HG03135 (cell line): ENCODE data around the gene DCBLD1.

ENCODE experiments used
- ATAC-seq: cut with Tn5 transposase; IDR thresholded peaks from one replicate; pipeline ENCODE4 v1.9.1; 2021; ENCODE audit warnings: mild to moderate bottlenecking, moderate library complexity; ENCODE audit not compliant: unreplicated experiment

DCBLD1 gene

GRCh38 chr6:117555262-117555849 is 72.9 kb downstream of the DCBLD1 start:
- no peak for ATAC-seq

GRCh38 chr6:117555882-117556498 is 73.5 kb downstream of the DCBLD1 start:
- ATAC-seq, result no peak

GRCh38 chr6:117557951-117558350 is 75.5 kb downstream of the DCBLD1 start:
- ATAC-seq, result no peak

GRCh38 chr6:117558818-117559217 is 76.3 kb downstream of the DCBLD1 start:
- no peak for ATAC-seq

- ATAC-seq, result no peak
Measured at GRCh38 chr6:117559299-117559698, 76.8 kb downstream of the DCBLD1 start.

- ATAC-seq, result no peak
Measured at GRCh38 chr6:117561128-117561527, 78.7 kb downstream of the DCBLD1 start.

- no peak for ATAC-seq
Measured at GRCh38 chr6:117564681-117565080, 82.2 kb downstream of the DCBLD1 start.

GRCh38 chr6:117568247-117568646 is 85.8 kb downstream of the DCBLD1 start:
- no peak for ATAC-seq

GRCh38 chr6:117568831-117569410 is 86.4 kb downstream of the DCBLD1 start:
- no peak for ATAC-seq

GRCh38 chr6:117573006-117573680 is 90.7 kb downstream of the DCBLD1 start:
- no peak for ATAC-seq

GRCh38 chr6:117574198-117574597 is 91.7 kb downstream of the DCBLD1 start:
- no peak for ATAC-seq

GRCh38 chr6:117585647-117586046 is 103.2 kb downstream of the DCBLD1 start:
- ATAC-seq, result no peak

GRCh38 chr6:117590447-117590846 is 108.0 kb downstream of the DCBLD1 start:
- no peak for ATAC-seq

- no peak for ATAC-seq
Measured at GRCh38 chr6:117591405-117591804, 108.9 kb downstream of the DCBLD1 start.

GRCh38 chr6:117592983-117593759 is 110.7 kb downstream of the DCBLD1 start:
- ATAC-seq, result no peak

GRCh38 chr6:117595099-117595923 is 112.8 kb downstream of the DCBLD1 start:
- no peak for ATAC-seq

GRCh38 chr6:117597755-117598154 is 115.3 kb downstream of the DCBLD1 start:
- no peak for ATAC-seq
